Tibial nerve (tissue), 3 donors: Measurements from ENCODE around the gene LAMTOR5.

ENCODE experiments used
- POLR2A ChIP-seq, 2 donors: fragments of 450-650 bp; IDR thresholded peaks; one replicate each; pipeline ENCODE4 v1.6.1; 2017; ENCODE audit warnings: antibody characterized with exemption in 2 of 2, mild to moderate bottlenecking in 2 of 2, moderate library complexity in 2 of 2
- TF ChIP-seq, protein P1 (sequence below), 5 experiments: fragments of 200-600 bp in 3 of 5; fragments of 450-650 bp in 2 of 5; sonication (generic) in 3 of 5; IDR thresholded peaks; one replicate each; pipeline ENCODE4 v1.5.1; 2016 to 2019; ENCODE audit warnings: antibody characterized with exemption in 5 of 5, mild to moderate bottlenecking in 3 of 5, moderate library complexity in 2 of 5

- TF ChIP-seq, protein P1, sequence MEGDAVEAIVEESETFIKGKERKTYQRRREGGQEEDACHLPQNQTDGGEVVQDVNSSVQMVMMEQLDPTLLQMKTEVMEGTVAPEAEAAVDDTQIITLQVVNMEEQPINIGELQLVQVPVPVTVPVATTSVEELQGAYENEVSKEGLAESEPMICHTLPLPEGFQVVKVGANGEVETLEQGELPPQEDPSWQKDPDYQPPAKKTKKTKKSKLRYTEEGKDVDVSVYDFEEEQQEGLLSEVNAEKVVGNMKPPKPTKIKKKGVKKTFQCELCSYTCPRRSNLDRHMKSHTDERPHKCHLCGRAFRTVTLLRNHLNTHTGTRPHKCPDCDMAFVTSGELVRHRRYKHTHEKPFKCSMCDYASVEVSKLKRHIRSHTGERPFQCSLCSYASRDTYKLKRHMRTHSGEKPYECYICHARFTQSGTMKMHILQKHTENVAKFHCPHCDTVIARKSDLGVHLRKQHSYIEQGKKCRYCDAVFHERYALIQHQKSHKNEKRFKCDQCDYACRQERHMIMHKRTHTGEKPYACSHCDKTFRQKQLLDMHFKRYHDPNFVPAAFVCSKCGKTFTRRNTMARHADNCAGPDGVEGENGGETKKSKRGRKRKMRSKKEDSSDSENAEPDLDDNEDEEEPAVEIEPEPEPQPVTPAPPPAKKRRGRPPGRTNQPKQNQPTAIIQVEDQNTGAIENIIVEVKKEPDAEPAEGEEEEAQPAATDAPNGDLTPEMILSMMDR (IDR thresholded peaks at IDR 0.05), result no peak
- no peak for TF ChIP-seq POLR2A (IDR thresholded peaks at IDR 0.05)
Observed at GRCh38 chr1:110403805-110404204, 3.7 kb downstream of the LAMTOR5 start.
